HG02981 (cell line): ENCODE data around the gene CTNNBIP1.
A peak's percentile ranks its signal among the peaks of the same experiment; 100 is the strongest.

ENCODE experiments used
- ATAC-seq: cut with Tn5 transposase; IDR thresholded peaks from one replicate; pipeline ENCODE4 v1.9.1; 2021; ENCODE audit warnings: mild to moderate bottlenecking, moderate library complexity; ENCODE audit not compliant: unreplicated experiment

The CTNNBIP1 gene

GRCh38 chr1:9835758-9836631, 74.1 kb downstream of the CTNNBIP1 start:
- ATAC-seq = no peak

DNA sequence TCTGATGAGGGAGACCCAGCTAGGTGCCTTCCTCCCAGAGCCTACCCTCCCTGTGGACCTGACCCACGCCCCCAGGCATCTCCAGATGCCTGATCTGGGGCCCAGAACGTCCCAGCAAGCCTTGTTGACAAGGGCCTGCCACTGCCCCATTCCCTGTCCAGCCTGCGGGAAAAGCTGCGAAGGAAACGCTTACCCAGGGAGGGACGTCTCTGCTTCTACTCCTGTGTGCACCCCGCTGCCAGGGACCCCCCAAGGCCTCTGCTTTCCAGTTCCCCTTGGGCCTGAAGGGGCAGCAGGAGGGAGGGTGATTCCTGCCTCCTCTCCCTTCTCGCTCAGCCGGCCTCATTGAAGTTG, 74.7 kb downstream of the CTNNBIP1 start:
- ATAC-seq = no peak

- ATAC-seq = no peak
Measured at GRCh38 chr1:9833632-9834031, 76.4 kb downstream of the CTNNBIP1 start.

DNA sequence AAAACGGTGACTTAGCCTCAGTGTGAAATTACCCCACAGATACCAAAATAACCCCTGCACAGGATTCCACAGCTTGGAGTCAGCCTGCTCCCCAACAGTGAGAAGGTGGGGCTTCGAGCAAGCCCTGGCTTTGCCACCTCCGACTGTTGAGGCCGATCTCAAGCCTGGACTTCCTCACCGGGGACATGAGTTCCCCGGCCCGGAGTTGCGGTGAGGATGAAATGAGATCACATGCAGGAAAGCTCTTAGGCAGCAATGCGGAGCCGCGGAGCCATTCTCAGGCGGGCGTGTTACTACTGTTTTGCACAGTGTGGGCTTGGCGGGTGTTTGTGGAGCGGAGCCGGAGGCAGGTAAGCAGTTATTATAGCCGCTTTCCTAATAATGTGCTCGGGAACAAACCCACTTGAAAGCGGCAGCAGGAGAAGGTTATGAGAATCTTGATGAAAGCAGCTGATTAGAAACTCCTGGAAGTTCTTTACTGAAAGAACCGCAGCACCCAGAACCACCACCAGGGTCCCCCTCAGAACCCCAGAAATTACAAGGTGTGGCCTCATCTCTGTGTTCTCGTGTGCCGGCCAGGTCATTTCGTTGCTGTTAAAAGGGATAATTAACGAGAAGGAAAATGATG, 82.4 kb downstream of the CTNNBIP1 start:
- ATAC-seq = no peak

DNA sequence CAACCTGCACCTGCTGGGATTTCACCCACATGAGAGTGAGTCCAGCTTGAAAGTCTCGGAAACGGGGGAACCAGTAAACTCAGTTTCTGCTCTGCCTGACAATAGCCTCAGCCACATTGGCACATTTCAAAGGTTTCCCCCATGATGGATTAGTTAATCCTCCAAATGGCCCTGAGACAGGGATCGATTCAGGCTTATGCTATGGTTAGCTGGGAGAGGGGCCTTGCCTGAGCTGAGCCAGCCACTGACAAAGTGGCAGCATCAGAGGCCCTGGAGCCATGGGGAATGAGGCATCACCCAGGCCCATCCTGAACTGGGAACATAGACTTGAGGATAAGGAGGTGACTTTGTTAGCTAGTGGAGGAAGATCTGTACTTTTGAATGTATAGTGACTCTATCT, 83.5 kb downstream of the CTNNBIP1 start:
- no peak for ATAC-seq

DNA sequence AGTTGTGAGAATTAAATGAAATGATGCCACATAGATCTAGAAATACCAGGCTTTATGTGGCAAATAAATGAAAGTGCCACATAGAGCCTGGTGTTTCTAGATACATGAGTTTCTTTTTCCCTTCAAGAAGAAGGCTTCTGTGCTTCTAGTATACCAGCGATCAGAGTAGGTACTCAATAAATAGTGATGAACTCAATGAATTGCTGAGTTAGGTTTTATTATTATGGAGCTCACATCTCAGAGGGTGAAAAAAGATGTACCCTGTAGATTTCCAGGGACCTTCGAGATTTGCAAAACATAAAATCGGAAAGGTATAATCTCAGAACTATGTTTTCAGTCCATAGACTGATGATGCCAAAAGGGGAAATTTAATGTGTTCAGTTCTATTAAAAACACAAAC, 84.0 kb downstream of the CTNNBIP1 start:
- no peak for ATAC-seq

- ATAC-seq = no peak
Measured at GRCh38 chr1:9825093-9826074, 84.7 kb downstream of the CTNNBIP1 start.

- no peak for ATAC-seq
Measured at GRCh38 chr1:9824702-9825089, 85.4 kb downstream of the CTNNBIP1 start.

- ATAC-seq = peak; percentile 68
Measured at GRCh38 chr1:9823943-9824701, 85.9 kb downstream of the CTNNBIP1 start, which contains the start of gene CLSTN1. Gene CLSTN1 (minus strand): TSS chr1:9823965. CDS start chr1:9823733, 232 bp downstream.

DNA sequence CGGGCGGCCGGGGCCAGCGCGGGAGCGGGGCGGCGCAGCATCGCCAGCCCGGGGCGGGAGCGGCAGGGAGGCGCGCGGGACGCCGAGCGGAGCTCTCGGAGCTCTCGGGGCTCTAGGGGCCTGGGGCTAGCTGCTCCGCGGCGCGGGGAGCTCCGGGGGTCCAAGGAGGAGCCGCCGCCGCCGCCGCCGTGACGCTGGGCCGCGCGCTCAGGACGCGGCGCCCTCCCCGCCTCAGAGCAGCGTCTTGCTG, 86.5 kb downstream of the CTNNBIP1 start:
- no peak for ATAC-seq

DNA sequence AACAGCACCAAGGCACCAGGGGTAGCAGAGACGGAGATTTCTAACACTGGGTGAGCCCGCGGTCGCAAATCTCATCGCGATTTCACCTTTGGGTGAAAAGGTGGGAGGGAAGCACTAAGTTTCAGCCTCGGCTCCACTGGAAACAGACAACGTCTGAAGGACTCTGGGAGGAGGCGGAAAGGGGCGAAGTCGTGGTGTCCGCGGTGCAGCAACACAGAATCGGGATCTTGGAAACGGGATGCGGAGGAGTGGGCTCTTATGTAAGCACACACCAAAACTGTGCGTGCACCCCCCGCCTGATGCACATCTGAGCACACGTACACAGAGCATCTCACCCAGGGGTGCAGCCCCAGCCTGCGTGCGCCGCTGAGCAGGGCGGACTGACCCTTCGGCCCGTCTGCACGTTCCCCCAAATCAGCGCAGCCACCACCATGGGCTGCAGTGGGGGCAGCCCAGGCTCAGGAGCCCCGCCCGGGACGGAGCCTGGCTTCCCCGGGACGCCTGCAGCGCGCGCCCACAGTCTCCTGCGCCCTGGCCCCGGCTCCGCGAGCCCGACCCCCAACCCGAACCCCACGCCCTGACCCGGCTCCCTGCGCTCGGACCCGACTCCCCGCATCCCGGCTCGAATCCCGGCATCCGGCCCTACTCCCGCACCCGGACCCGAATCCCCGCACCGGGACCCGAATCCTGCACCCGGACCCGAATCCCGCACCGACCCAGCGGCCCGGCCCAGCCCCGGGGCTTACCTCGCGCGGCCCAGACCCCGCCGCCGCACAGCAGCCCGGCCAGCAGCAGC, 87.0 kb downstream of the CTNNBIP1 start:
- no peak for ATAC-seq

DNA sequence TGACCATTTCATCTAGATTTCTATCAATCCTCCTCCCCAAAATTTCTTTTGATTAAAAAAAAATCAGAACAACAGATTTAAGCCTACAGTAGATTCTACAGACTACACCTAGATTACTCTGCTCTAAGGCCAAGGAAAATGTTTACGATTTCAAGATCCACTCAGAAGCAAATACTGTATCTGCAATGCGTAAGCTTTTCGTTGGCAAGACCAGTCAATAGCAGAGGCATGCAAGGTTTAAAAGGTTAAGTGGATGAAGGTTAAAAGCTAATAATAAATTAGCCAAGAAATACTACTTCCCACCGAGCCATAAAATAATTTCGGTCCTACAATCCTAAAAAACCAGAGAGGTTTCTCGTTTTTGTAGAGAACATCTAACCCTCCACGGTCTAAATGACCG, 87.6 kb downstream of the CTNNBIP1 start:
- no peak for ATAC-seq

DNA sequence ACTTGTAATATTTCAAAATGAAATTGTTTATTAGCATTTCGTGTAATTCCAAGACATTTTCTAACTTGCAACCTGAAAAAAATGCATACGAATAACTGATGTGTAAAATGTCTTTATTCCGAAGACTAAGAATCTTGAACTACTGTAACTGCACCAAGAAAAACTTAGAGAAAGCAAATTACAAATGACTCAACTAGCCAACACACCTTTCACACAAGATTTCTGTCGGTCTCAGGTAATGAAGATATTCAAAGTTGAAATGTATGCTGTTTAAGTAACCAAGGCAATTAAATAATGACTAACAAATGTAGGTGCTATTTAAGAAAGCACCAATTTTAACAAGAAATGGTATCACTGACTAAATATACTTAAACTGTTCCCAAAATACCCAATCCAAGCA, 88.4 kb downstream of the CTNNBIP1 start:
- no peak for ATAC-seq

GRCh38 chr1:9820521-9820920, 89.5 kb downstream of the CTNNBIP1 start:
- ATAC-seq = no peak

DNA sequence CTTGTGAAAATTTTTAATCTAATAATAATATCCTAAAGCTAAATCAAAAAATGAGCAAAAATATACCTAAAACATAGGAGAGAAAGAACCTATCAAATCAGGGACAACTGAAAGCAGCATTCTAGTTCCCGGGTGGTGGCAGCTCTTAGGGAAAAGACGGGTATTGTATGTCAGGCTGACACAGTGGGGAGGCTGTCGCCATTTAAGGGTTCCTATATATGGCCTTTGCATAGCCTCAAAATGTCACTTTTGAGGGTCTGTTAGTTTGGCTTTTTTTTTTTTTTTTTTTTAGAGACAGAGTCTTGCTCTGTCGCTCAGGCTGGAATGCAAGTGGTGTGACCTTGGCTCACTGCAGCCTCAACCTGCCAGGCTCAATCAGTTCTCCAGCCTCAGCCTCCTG, 92.3 kb downstream of the CTNNBIP1 start:
- ATAC-seq = no peak

- no peak for ATAC-seq
Measured at GRCh38 chr1:9816199-9816598, 93.9 kb downstream of the CTNNBIP1 start.

GRCh38 chr1:9815150-9815549, 94.9 kb downstream of the CTNNBIP1 start:
- ATAC-seq = no peak

DNA sequence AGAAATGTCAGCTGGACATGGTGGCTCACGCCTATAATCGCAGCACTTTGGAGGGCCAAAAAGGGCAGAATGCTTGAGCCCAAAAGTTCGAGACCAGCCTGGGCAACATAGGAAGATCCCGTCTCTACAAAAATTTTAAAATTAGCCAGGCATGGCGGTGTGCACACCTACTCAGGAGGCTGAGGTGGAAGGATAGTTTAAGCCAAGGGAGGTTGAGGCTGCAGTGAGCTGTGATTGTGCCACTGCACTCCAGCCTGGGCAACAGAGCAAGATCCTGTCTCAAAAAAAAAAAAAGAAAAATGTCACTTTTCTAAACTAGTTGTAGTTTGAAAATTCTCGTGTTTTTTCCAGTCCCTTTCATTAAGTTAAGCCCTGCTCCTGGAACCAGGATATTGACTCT, 95.5 kb downstream of the CTNNBIP1 start:
- no peak for ATAC-seq

GRCh38 chr1:9811239-9811966, 98.7 kb downstream of the CTNNBIP1 start:
- ATAC-seq = no peak
